HG03565 (cell line): Measurements from ENCODE around the gene ENPP1.

ENCODE experiments used
- ATAC-seq: cut with Tn5 transposase; IDR thresholded peaks from one replicate; pipeline ENCODE4 v1.9.1; 2021; ENCODE audit warnings: mild to moderate bottlenecking, moderate library complexity; ENCODE audit not compliant: unreplicated experiment

ENPP1 gene

GRCh38 chr6:131807644-131808459 is at the start of gene ENPP1:
TSS of gene ENPP1 (plus strand) at chr6:131808020. CDS start at chr6:131808036, 16 bp downstream.
- no peak for ATAC-seq

- no peak for ATAC-seq
Measured at GRCh38 chr6:131758920-131759319, 48.9 kb upstream of the ENPP1 start.

- ATAC-seq: no peak
Measured at GRCh38 chr6:131761060-131761761, 46.6 kb upstream of the ENPP1 start.

GRCh38 chr6:131761762-131762067 is 46.1 kb upstream of the ENPP1 start:
- ATAC-seq: no peak

GRCh38 chr6:131762984-131763383 is 44.8 kb upstream of the ENPP1 start:
- ATAC-seq: no peak

- ATAC-seq: no peak
Measured at GRCh38 chr6:131763749-131764148, 44.1 kb upstream of the ENPP1 start.

GRCh38 chr6:131764350-131764749 is 43.5 kb upstream of the ENPP1 start:
- ATAC-seq: no peak

GRCh38 chr6:131765081-131765803 is 42.6 kb upstream of the ENPP1 start:
- no peak for ATAC-seq

GRCh38 chr6:131765804-131766135 is 42.0 kb upstream of the ENPP1 start:
- ATAC-seq: no peak

GRCh38 chr6:131766631-131767030 is 41.2 kb upstream of the ENPP1 start:
- ATAC-seq: no peak

- ATAC-seq: no peak
Measured at GRCh38 chr6:131768964-131769363, 38.9 kb upstream of the ENPP1 start.

GRCh38 chr6:131769385-131770141 is 38.3 kb upstream of the ENPP1 start:
- no peak for ATAC-seq

- ATAC-seq: no peak
Measured at GRCh38 chr6:131770776-131771175, 37.0 kb upstream of the ENPP1 start.

GRCh38 chr6:131773284-131773950 is 34.4 kb upstream of the ENPP1 start:
- ATAC-seq: no peak

GRCh38 chr6:131775886-131776285 is 31.9 kb upstream of the ENPP1 start:
- no peak for ATAC-seq

- no peak for ATAC-seq
Measured at GRCh38 chr6:131776985-131777384, 30.8 kb upstream of the ENPP1 start.

- no peak for ATAC-seq
Measured at GRCh38 chr6:131778169-131778568, 29.7 kb upstream of the ENPP1 start.

- ATAC-seq: no peak
Measured at GRCh38 chr6:131779304-131779703, 28.5 kb upstream of the ENPP1 start.

GRCh38 chr6:131780600-131780999 is 27.2 kb upstream of the ENPP1 start:
- no peak for ATAC-seq

- no peak for ATAC-seq
Measured at GRCh38 chr6:131781687-131782086, 26.1 kb upstream of the ENPP1 start.

GRCh38 chr6:131782764-131783163 is 25.1 kb upstream of the ENPP1 start:
- ATAC-seq: no peak
